Adipose tissue (tissue), 3 donors: ENCODE measurements around the gene TAOK1. TPM values are rescaled to one million over a fixed set of nuclear protein-coding genes. Genes with fewer than 3 reads are reported as not detected.
"Not testable (repeated sequence)": the region's sequence is repeated elsewhere in the genome, so short reads cannot be mapped to it uniquely, and the experiment has no call there.

ENCODE experiments used
- H3K27ac ChIP-seq: one replicate; pipeline ENCODE4 v1.5.1; 2013; ENCODE audit warnings: low read depth, low read length
- WGBS, 3 donors: extraction: QIAGEN DNeasy Blood & Tissue Kit; methylation state at CpG; one replicate each; pipeline ENCODE4 v1.1.7; 2013; 5-methylcytosine and 5-hydroxymethylcytosine counted together
- polyA plus RNA-seq, 3 donors: library from polyadenylated mRNA; stranded (reverse); fragments of 200-250 nt; gene quantifications; one replicate each; pipeline ENCODE4 v1.2.3, GENCODE V29; 2013
- donor health status: healthy with polysubstance abuse.
- donor health status: Bipolar disorder and iron deficiency.
- donor health status: healthy.

TAOK1 gene
- polyA plus RNA-seq, 3 donors = 3.4 to 11.9 (median 10.5) TPM

DNA sequence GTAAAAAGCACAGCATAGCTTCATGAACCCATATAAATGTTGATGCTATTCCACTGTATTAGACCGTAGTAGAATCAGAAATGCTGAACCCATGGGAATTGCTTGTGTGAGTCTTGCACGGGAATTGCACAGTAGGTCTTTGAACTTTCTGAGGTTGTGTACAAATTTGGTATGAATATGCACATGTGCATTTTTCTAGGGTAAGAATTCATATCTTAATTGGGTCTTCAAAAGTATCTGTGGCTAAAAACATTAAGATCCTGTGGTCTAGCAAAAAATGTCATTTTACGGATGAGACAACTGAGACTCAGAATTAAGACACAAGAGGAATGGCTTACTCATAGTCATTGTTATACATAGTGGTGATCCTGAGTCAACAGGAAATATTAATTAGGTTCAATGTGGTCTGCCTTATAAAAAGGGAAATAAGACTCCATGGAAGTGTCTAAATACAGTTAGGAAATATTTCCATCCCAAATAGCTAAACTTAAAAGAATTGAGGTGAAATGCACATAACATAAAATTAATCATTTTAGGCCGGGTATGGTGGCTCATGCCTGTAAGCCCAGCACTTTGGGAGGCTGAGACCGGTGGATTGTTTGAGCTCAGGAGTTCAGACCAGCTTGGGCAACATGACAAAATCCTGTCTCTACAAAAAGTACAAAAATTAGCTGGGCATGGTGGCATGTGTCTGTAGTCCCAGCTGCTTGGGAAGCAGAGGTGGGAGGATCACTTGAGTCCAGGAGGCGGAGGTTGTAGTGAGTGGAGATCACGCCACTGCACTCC is 22.8 kb downstream of the TAOK1 start:
- WGBS, 3 donors = 61 to 86% (median 68%) methylated on average over 7 of the region's 7 CpGs

DNA sequence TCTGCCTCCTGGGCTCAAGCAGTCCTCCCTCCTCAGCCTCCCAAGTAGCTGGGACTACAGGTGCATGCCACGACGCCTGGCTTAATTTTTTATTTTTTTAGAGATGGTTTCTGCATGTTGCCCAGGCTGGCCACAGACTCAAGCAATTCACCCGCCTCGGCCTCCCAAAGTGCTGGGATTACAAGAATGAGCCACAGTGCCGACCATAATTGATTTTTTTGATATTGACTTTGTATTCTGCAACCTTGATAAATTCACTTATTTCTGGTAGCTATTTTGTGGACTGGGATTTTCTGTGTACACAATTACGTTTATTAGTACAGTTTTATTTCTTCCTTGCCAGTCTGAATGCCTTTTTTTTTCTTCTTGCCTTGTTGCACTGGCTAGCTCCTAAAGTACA is 30.0 kb downstream of the TAOK1 start:
- no peak overlapping the region for H3K27ac ChIP-seq
- 64 to 89% (median 80%) methylated on average over 6 of the region's 6 CpGs for WGBS, 3 donors

More for the DNA sequence above, 22.8 kb downstream of the TAOK1 start:
- no peak overlapping the region for H3K27ac ChIP-seq

DNA sequence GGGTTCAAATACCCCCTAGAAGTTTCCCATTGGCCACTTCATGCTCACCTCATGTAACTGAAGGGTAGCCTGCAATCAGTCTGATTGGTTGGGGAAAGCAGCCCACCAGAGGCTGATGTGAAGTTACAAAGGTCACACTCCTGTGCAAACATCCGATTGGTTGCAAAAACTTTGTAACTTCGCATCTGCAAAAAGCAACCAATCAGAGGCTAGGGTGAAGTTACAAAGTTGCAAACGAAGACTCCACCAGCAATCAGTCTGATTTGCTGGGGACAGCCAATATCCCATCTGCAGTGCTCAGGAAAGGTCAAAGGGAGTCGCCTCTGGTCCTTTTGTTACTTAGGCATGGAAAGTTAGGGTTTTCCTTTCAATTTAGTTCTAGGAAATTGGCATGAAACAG is 40.1 kb downstream of the TAOK1 start:
- WGBS, 3 donors = 84 to 89% (median 89%) methylated on average over 4 of the region's 4 CpGs

DNA sequence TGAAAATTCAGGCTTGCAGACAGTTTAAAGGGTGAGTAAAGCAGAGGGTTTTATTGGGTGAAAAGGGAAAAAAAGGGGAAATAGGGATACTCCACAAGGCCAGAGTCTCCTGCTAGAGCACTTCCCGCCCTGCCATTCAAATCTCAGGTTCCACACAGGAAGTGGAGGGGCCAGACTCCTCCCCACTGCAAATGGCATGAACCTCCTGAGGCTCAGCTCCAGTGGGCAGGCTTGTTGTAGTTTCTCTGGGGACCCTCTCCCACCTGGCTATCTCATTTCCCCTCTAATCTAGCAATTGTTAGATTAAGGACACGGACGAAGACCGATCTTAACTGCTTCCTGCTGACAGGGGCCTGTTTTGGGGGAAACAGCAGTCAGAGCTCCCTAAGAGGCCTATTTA is 43.4 kb downstream of the TAOK1 start:
- WGBS, 3 donors = 36 to 75% (median 45%) methylated on average over 4 of the region's 4 CpGs
- no peak overlapping the region for H3K27ac ChIP-seq

More for the DNA sequence above, 40.1 kb downstream of the TAOK1 start:
- no peak overlapping the region for H3K27ac ChIP-seq

DNA sequence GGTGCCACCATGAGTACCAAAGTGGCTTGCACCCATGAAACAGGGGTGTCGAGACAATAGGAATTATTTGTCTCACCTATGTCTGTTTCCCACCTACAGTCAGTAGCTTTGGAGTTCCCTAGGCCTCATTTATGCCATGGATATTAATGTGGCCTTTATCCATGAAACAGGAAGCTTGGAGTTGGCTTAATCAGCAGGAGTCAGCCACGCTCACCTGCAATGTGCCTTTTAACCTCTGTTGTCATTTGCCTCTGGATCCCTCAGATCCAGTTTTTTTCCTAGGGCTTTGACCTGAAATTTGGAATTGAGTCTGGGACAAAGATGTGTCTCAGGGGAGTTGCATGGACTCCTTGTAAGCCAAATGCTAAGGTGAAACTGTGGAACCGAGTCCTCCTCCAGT is 44.4 kb downstream of the TAOK1 start:
- no peak overlapping the region for H3K27ac ChIP-seq
- WGBS, 3 donors = 87 to 100% (median 93%) methylated on average over 3 of the region's 3 CpGs

DNA sequence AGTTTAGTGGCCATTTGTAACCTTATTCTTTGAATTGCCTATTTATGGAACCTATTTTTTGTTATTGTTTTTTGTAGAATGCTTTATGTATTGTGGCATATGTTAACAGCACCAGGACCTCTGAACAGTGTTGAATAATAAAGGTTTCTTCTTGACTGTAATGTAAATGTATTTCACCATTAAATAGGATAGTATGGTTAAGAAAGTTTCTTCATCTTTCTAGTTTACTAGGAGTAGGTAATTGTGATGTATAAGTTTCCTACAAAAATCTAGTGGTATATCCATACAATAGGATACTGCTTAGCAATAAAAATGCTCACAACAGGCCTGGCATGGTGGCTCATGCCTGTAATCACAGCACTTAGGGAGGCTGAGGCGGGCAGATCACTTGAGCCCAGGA is 52.3 kb downstream of the TAOK1 start:
- H3K27ac ChIP-seq = no peak overlapping the region
- 96 to 100% (median 100%) methylated on average over 1 of the region's 1 CpG for WGBS, 3 donors

DNA sequence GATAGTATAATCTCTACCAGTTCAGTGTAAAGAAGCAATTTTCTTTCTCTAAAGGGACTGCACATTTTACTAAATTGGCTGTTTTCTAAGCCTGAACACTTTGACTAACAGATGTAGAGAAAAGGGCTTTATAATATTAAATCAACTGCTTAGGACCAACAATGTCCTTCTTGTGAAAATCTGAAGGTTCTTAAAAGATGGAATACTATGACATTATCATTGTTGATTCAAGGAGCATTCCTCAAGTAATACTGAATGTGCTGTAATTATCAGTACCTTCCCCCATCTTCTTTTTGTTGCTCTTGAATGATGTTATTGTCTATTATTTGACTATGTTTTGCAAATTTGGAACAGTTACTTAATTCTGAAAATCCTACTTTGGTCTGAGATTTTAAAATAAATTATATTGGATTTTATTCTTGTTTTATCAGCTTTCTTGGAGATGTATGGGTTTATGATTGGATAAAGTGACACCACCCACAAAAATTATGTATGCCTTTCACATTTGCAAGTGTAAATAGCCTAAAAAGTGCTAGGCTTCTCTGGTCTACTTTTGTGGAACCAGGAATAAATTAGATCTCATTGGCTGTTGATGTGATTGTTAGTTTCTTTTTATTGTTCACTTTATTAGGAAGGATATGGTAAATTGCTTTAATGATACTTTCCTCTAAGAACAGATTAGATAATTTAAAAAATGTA is 53.0 kb downstream of the TAOK1 start:
- no peak overlapping the region for H3K27ac ChIP-seq

DNA sequence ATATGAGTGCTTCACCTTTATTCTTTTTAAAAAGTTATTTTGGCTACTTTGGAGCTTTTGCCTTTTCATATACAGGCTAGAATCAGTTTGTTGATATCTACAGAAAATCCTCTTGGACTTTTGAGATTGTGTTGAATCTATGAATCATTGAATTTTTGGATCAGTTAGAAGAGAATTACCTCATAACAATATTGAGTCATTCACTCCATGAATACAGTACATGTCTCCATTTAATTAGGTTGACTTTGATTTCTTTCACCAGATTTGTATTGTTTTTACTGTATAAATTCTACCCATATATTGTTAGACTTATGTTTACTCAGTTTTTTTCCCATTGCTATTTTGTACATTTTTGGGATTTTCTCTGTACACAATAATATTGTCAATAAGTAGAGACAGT is 54.4 kb downstream of the TAOK1 start:
- H3K27ac ChIP-seq = no peak overlapping the region

DNA sequence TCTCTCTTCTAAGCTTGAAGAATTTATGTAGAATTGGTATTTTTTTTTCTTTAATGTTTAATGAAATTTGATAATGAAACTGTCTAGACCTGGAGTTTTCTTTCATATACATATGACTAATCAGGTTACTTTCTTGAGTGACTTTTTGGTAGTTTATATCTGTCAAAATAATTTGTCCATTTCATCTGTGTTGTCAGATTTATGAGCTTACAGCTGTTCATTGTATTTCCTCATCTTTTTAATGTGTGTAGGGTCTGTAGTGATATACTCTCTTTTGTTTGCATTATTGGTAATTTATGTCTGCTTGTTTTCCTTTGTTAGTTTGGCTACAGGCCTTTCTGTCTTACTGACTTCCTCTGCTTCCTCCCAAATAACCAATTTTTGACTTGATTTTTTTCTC is 55.7 kb downstream of the TAOK1 start:
- no peak overlapping the region for H3K27ac ChIP-seq

DNA sequence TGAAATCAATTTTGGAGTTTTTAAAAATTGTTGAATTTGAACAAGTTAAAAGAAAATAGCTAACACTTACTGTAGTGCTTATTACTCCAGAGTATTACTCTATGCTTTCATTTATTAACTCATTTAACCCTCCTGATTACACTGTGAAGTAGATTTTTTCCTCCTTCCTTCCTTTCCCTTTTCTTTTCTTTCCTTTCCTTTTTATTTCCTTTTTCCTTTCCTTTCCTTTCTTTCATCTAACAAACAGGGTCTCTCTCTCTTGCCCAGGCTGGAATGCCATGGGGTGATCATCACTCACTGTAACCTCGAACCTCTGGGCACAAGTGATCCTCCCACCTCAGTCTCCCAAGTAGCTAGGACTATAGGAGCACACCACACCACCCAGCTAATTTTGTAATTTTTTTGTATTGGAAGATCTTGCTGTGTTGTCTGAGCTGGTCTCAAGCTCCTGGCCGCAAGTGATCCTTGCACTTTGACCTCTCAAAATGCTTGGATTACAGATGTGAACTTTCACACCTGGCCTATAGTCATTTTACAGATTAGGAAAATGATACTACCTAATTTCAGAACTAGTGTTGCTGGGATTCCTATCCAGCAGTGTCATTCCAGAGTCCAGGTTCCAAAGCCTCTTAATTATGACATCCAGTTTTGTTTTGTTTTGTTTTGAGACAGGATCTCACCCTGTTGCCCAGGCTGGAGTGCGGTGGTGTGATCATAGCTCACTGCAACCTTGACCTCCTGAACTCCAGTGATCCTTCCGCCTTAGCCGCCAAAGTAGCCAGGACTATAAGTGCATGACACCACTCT is 59.9 kb downstream of the TAOK1 start:
- WGBS, 3 donors = 68 to 97% (median 89%) methylated on average over 5 of the region's 5 CpGs
- H3K27ac ChIP-seq = no peak overlapping the region

DNA sequence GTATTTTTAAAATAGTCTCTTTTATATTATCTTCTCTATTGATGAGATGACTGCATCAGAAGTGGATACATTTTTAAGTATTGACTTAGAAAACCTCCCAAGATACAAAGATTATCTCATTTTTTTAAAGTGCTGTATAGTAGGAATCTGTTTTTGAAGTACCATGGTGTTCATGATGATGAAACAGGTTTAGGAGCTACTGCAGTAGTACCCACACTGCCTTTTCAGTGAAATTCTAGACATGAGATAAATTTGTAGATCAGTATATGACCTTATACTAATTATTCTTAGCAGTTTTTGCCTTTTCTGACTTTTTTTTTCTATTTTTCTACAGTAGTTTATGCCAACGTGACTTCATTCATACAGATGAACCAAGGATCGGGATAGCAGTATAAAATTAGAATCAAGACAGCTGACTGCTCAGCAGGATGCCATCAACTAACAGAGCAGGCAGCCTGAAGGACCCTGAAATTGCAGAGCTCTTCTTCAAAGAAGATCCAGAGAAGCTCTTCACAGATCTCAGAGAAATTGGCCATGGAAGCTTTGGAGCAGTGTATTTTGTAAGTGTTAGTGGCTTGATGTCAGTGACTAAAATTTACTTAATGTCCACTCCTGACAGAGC is 61.1 kb downstream of the TAOK1 start:
- 82 to 87% (median 82%) methylated on average over 2 of the region's 2 CpGs for WGBS, 3 donors
- no peak overlapping the region for H3K27ac ChIP-seq

DNA sequence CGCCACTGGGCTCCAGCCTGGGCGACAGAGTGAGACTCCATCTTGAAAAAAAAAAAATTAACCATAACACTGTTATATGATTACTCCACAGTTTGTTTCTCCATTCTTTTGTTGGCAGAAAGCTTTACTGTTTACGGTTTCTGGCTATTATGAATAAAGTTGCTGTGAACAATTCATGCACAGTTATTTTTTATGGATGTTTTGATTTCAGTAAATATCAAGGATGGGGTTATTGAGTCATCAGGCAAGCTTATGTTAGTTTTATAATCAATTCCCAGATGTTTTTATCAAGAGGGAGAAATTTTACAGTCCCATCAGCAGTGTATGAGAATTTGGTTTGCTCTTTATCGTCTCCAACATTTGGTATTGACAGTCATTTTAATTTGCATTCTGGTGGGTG is 67.9 kb downstream of the TAOK1 start:
- WGBS, 3 donors = 95 to 96% (median 96%) methylated on average over 4 of the region's 4 CpGs
- H3K27ac ChIP-seq = no peak overlapping the region

DNA sequence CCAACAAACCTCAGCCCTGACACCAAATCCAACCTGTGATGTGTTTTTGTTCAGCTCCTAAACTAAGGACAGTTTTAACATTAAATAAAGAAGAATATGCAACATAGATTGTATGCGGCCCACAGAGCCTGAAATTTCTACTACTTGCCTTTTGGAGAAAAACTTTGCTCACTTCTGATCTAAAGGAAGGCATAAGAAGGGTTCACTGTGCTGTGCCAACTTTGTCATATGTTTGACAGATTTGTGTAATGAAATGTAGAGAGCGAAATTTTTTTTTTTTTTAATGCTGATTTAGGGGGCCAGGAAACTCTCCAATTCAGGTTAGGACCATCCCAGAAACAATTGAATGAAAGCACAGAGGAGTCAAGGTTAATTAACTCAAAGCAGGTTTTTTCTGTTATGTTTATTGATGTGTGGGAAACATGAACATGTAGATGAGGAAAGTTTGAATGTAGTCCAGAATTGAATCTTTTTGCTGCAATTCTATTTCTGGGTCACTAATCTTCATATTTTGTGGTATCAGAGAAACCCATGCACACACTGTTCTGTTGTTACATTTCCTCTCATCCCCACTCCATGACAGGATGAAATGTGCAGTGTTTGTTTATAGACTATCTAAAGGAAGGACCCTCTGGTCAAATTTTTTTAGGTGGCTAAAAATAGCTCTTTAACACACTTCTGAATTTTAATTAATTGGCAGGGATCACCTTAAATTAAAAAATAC is 71.5 kb downstream of the TAOK1 start:
- no peak overlapping the region for H3K27ac ChIP-seq
- 64 to 88% (median 83%) methylated on average over 2 of the region's 2 CpGs for WGBS, 3 donors

DNA sequence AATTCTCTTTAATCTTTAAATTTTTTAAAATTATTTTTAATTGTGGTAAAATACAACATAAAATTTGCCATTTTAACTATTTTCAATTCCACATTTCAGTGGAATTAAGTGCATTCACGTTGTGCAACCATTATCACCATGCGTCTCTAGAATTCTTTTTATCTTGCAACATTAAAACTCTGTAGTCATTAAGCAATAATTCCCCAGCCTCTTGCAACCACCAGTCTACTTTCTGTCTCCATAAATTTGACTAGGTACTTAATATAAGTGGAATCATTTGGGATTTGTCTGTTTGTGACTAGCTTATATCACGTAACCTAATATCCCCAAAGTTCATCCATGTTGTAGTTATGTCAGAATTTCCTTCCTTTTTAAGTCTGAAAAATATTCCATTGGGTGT is 79.1 kb downstream of the TAOK1 start:
- no peak overlapping the region for H3K27ac ChIP-seq
- 52 to 90% (median 58%) methylated on average over 3 of the region's 3 CpGs for WGBS, 3 donors

DNA sequence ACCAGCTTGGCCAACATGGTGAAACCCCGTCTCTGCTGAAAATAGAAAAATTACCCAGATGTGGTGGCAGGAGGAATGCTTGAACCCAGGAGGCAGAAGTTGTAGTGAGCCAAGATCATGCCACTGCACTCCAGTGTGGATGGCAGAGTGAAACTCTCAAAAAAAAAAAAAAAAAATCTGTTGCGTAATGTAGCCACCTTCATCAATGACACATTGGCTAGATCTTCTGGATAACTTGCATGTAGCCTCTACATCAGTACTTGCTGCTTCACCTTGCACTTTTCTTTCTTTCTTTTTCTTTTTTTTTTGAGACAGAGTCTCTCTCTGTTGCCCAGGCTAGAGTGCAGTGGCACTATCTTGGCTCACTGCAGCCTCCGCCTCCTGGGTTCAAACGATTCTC is 83.3 kb downstream of the TAOK1 start:
- WGBS, 3 donors = 96 to 99% (median 98%) methylated on average over 4 of the region's 4 CpGs
- H3K27ac ChIP-seq = not testable (repeated sequence)

DNA sequence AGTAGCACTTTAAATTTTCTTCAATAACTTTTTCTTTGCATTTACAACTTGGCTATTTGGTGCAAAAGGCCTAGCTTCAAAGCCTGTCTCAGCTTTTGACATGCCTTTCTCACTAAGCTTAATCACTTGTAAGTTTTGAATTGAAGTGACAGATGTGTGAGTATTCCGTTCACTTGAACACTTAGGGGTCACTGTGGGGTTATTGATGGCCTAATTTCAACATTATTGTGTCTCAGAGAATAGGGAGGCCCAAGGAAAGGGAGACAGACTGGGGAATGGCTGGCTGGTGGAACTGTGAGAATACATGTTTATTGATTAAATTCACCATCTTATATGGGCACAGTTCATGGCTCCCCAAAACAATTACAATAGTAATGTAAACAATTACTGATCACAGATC is 84.1 kb downstream of the TAOK1 start:
- no peak overlapping the region for H3K27ac ChIP-seq
- WGBS, 3 donors = 78 to 89% (median 81%) methylated on average over 1 of the region's 1 CpG

DNA sequence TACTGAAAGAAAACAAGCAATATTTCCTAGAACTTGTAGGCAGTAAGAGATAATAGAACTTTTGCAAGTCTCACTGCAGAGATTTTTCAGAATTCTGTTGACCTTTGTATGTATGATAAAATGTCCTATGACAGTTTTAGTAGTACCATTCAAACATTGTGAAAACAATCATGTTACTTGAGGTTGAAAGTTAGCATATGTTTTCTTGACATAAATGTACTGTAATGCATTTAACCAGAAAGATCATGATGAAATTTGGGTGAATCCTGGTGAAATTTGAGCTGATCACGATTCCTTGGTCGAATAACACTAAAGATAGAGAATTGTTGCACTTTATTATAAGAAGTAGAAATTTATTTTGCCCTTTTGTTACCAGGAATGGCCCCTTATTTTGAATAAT is 85.7 kb downstream of the TAOK1 start:
- WGBS, 3 donors = 93 to 98% (median 96%) methylated on average over 2 of the region's 2 CpGs
- H3K27ac ChIP-seq = no peak overlapping the region

DNA sequence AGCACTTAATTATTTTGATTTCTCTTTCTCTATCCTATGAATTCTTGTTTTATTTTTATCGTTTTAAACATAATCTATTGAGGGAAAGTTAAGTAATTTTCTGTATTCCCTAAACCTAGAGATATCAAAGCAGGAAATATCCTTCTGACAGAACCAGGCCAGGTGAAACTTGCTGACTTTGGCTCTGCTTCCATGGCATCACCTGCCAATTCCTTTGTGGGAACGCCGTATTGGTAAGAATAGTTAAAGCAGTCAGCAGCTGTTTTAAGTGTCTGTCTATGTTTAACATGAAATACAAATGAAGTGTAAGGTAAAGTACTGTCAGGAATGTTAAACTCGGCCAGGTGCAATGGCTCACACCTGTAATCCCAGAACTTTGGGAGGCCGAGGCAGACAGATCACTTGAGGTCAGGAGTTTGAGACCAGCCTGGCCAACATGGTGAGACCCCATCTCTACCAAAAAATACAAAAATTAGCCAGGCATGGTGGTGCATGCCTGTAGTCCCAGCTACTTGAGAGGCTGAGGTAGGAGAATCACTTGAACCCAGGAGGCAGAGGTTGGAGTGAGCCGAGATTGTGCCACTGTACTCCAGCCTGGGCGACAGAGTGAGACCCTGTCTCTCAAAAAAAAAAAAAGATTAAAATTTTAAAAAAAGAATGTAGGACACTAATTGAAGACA is 90.2 kb downstream of the TAOK1 start:
- not testable (repeated sequence) for H3K27ac ChIP-seq
- WGBS, 3 donors = 51 to 93% (median 86%) methylated on average over 7 of the region's 7 CpGs
